ENCODE data around the gene BTNL9.

Gene BTNL9

GRCh38 chr5:181056431-181056830, 16.4 kb downstream of the BTNL9 start:
- Histone ChIP-seq H3K4me1 (ENCODE audit: insufficient read depth, insufficient read length) (peaks cover 2% of the 10 kb centered on the region), H3K36me3 (ENCODE audit: insufficient read depth, insufficient read length, low read length) (no peaks in the 10 kb centered on the region), H3K27me3 (ENCODE audit: insufficient read depth, insufficient read length) (peaks cover 97% of the 10 kb centered on the region)

GRCh38 chr5:181058321-181058720, 18.3 kb downstream of the BTNL9 start:
- no peaks in the 10 kb centered on the region for H3K4me1 ChIP-seq (ENCODE audit: insufficient read depth, insufficient read length)
- H3K4me3 ChIP-seq (ENCODE audit: insufficient read length, low read depth): no peak overlapping the region
- H3K9ac ChIP-seq (ENCODE audit: insufficient read length, low read depth): no peak overlapping the region
- no peaks in the 10 kb centered on the region for H3K9me3 ChIP-seq (ENCODE audit: insufficient read depth, low read length)
- no peak for DNase-seq (ENCODE audit: low read depth, low spot score)
- H3K36me3 ChIP-seq (ENCODE audit: insufficient read depth, insufficient read length, low read length): no peaks in the 10 kb centered on the region
- peaks cover 87% of the 10 kb centered on the region for H3K27me3 ChIP-seq (ENCODE audit: insufficient read depth, insufficient read length)
- no peak for TF ChIP-seq YY1 (IDR thresholded peaks at IDR 0.05; ENCODE audit: insufficient read depth, insufficient read length)
- no peak for TF ChIP-seq ZNF274 (IDR thresholded peaks at IDR 0.05; ENCODE audit: low read depth, low read length)
- no peak for TF ChIP-seq SUZ12 (IDR thresholded peaks at IDR 0.05; ENCODE audit: extremely low read depth, insufficient read depth, insufficient read length)

More at GRCh38 chr5:181056431-181056830, 16.4 kb downstream of the BTNL9 start:
- Histone ChIP-seq H3K9ac (ENCODE audit: insufficient read length, low read depth) (no peak overlapping the region), H3K9me3 (ENCODE audit: insufficient read depth, low read length) (no peaks in the 10 kb centered on the region), H3K4me3 (ENCODE audit: insufficient read length, low read depth) (no peak overlapping the region)
- DNase-seq (ENCODE audit: low read depth, low spot score): no peak
- TF ChIP-seq YY1 (IDR thresholded peaks at IDR 0.05; ENCODE audit: insufficient read depth, insufficient read length) (no peak), ZNF274 (IDR thresholded peaks at IDR 0.05; ENCODE audit: low read depth, low read length) (no peak), SUZ12 (IDR thresholded peaks at IDR 0.05; ENCODE audit: extremely low read depth, insufficient read depth, insufficient read length) (no peak)

GRCh38 chr5:181058786-181059296, 18.8 kb downstream of the BTNL9 start:
- Histone ChIP-seq H3K4me1 (ENCODE audit: insufficient read depth, insufficient read length) (no peaks in the 10 kb centered on the region), H3K27me3 (ENCODE audit: insufficient read depth, insufficient read length) (peaks cover 81% of the 10 kb centered on the region), H3K4me3 (ENCODE audit: insufficient read length, low read depth) (peak overlapping the region; percentile 47), H3K36me3 (ENCODE audit: insufficient read depth, insufficient read length, low read length) (no peaks in the 10 kb centered on the region), H3K9me3 (ENCODE audit: insufficient read depth, low read length) (no peaks in the 10 kb centered on the region), H3K9ac (ENCODE audit: insufficient read length, low read depth) (peak overlapping the region; percentile 76)
- DNase-seq (ENCODE audit: low read depth, low spot score): no peak
- TF ChIP-seq YY1 (IDR thresholded peaks at IDR 0.05; ENCODE audit: insufficient read depth, insufficient read length) (no peak), SUZ12 (IDR thresholded peaks at IDR 0.05; ENCODE audit: extremely low read depth, insufficient read depth, insufficient read length) (no peak), ZNF274 (IDR thresholded peaks at IDR 0.05; ENCODE audit: low read depth, low read length) (no peak)

- Histone ChIP-seq H3K36me3 (ENCODE audit: insufficient read depth, insufficient read length, low read length) (no peaks in the 10 kb centered on the region), H3K4me3 (ENCODE audit: insufficient read length, low read depth) (peak overlapping the region; percentile 47), H3K4me1 (ENCODE audit: insufficient read depth, insufficient read length) (no peaks in the 10 kb centered on the region), H3K27me3 (ENCODE audit: insufficient read depth, insufficient read length) (peaks cover 74% of the 10 kb centered on the region), H3K9ac (ENCODE audit: insufficient read length, low read depth) (peak overlapping the region; percentile 76), H3K9me3 (ENCODE audit: insufficient read depth, low read length) (no peaks in the 10 kb centered on the region)
- TF ChIP-seq SUZ12 (IDR thresholded peaks at IDR 0.05; ENCODE audit: extremely low read depth, insufficient read depth, insufficient read length): no peak
- DNase-seq (ENCODE audit: low read depth, low spot score): no peak
These were observed 19.5 kb downstream of the BTNL9 start for GRCh38 chr5:181059297-181060230.

GRCh38 chr5:181060231-181060590, 20.1 kb downstream of the BTNL9 start:
- no peaks in the 10 kb centered on the region for H3K36me3 ChIP-seq (ENCODE audit: insufficient read depth, insufficient read length, low read length)
- H3K4me1 ChIP-seq (ENCODE audit: insufficient read depth, insufficient read length): no peaks in the 10 kb centered on the region
- no peaks in the 10 kb centered on the region for H3K9me3 ChIP-seq (ENCODE audit: insufficient read depth, low read length)
- no peak overlapping the region for H3K4me3 ChIP-seq (ENCODE audit: insufficient read length, low read depth)
- H3K9ac ChIP-seq (ENCODE audit: insufficient read length, low read depth): no peak overlapping the region
- TF ChIP-seq YY1 (IDR thresholded peaks at IDR 0.05; ENCODE audit: insufficient read depth, insufficient read length): no peak
- TF ChIP-seq ZNF274 (IDR thresholded peaks at IDR 0.05; ENCODE audit: low read depth, low read length): no peak
- no peak for TF ChIP-seq SUZ12 (IDR thresholded peaks at IDR 0.05; ENCODE audit: extremely low read depth, insufficient read depth, insufficient read length)
- DNase-seq (ENCODE audit: low read depth, low spot score): no peak
- H3K27me3 ChIP-seq (ENCODE audit: insufficient read depth, insufficient read length): peaks cover 68% of the 10 kb centered on the region

- DNase-seq (ENCODE audit: low read depth, low spot score): no peak
- H3K27me3 ChIP-seq (ENCODE audit: insufficient read depth, insufficient read length): peaks cover 63% of the 10 kb centered on the region
These were observed 20.9 kb downstream of the BTNL9 start for GRCh38 chr5:181060924-181061323.

GRCh38 chr5:181061645-181062044, 21.6 kb downstream of the BTNL9 start:
- no peaks in the 10 kb centered on the region for H3K36me3 ChIP-seq (ENCODE audit: insufficient read depth, insufficient read length, low read length)
- no peaks in the 10 kb centered on the region for H3K4me1 ChIP-seq (ENCODE audit: insufficient read depth, insufficient read length)
- no peak for DNase-seq (ENCODE audit: low read depth, low spot score)
- no peak overlapping the region for H3K4me3 ChIP-seq (ENCODE audit: insufficient read length, low read depth)
- no peaks in the 10 kb centered on the region for H3K9me3 ChIP-seq (ENCODE audit: insufficient read depth, low read length)
- no peak overlapping the region for H3K9ac ChIP-seq (ENCODE audit: insufficient read length, low read depth)
- TF ChIP-seq YY1 (IDR thresholded peaks at IDR 0.05; ENCODE audit: insufficient read depth, insufficient read length) (no peak), SUZ12 (IDR thresholded peaks at IDR 0.05; ENCODE audit: extremely low read depth, insufficient read depth, insufficient read length) (no peak), ZNF274 (IDR thresholded peaks at IDR 0.05; ENCODE audit: low read depth, low read length) (no peak)
- peaks cover 56% of the 10 kb centered on the region for H3K27me3 ChIP-seq (ENCODE audit: insufficient read depth, insufficient read length)

More at GRCh38 chr5:181060924-181061323, 20.9 kb downstream of the BTNL9 start:
- Histone ChIP-seq H3K36me3 (ENCODE audit: insufficient read depth, insufficient read length, low read length) (no peaks in the 10 kb centered on the region), H3K9me3 (ENCODE audit: insufficient read depth, low read length) (no peaks in the 10 kb centered on the region), H3K4me1 (ENCODE audit: insufficient read depth, insufficient read length) (no peaks in the 10 kb centered on the region), H3K9ac (ENCODE audit: insufficient read length, low read depth) (no peak overlapping the region), H3K4me3 (ENCODE audit: insufficient read length, low read depth) (no peak overlapping the region)
- TF ChIP-seq SUZ12 (IDR thresholded peaks at IDR 0.05; ENCODE audit: extremely low read depth, insufficient read depth, insufficient read length) (no peak), YY1 (IDR thresholded peaks at IDR 0.05; ENCODE audit: insufficient read depth, insufficient read length) (no peak), ZNF274 (IDR thresholded peaks at IDR 0.05; ENCODE audit: low read depth, low read length) (no peak)

Data from NT2/D1 (cell line).